Fibroblast of the aortic adventitia (primary cell): ENCODE data around the gene IQSEC3. TPM values are rescaled to one million over a fixed set of nuclear protein-coding genes. Genes with fewer than 3 reads are reported as not detected.

Source experiments
- DNase-seq: peaks from one replicate; pipeline ENCODE4 v3.0.0-alpha.2; 2010; ENCODE audit warnings: low read depth
- H3K4me3 ChIP-seq: 2 replicates; pipeline ENCODE4 v1.5.1; 2011; ENCODE audit warnings: low read depth, mild to moderate bottlenecking, control low read depth, low read length, moderate library complexity
- total RNA-seq: library from RNA; depleted of rRNA; stranded (reverse); fragments of >200 nt; gene quantifications from 2 replicates; pipeline ENCODE4 v1.2.3, GENCODE V29; 2012; ENCODE audit warnings: low replicate concordance
- TF ChIP-seq, protein P1 (sequence below): IDR thresholded peaks from 2 replicates; pipeline ENCODE4 v1.5.1; 2011; ENCODE audit warnings: mild to moderate bottlenecking, low read length, control low read depth, inconsistent platforms; ENCODE audit not compliant: insufficient read depth

Gene IQSEC3
- total RNA-seq, 1 donor = not detected

DNA sequence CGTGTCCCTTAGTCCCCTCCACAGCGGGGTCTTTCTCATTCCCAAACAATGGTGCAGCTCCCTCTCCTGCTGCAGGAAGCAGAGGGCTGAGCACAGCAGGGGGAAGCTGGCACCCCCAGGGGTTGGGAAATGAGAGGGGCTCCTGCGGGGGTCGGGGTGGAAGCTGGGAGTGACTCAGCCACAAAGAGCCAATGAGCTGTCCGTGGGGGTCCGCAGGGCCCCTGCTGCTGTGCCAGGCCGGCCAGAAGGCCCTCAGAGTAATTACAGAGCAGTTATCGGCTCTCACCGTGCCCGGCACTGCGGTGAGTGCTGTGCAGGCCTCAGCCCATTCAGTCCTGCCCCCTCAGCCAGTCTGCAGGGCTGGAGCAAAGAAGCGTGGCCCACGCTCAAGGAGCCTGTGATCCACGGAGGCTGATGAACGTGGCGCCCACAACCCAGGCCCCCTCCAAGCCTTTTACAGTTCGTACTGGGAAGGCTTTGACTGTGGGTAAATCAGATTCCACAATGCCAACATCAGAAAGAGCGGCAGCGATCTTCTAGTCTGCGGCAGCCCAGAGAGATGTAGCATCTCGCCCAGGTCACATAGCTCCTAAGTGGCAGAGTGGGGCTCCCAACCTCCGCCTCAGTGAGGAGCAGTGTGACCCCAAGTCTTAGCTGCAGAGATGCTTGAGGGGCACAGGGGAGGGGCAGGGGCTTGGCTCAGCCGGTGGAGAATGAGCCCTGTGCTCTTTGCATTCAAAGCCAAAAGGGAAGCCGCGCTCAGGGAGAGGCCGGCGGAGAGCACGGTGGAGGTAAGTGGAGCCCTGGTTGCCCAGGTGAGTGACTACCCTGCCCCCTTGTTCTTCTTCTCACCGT lies 104.0 kb downstream of the IQSEC3 start:
- TF ChIP-seq, protein P1, sequence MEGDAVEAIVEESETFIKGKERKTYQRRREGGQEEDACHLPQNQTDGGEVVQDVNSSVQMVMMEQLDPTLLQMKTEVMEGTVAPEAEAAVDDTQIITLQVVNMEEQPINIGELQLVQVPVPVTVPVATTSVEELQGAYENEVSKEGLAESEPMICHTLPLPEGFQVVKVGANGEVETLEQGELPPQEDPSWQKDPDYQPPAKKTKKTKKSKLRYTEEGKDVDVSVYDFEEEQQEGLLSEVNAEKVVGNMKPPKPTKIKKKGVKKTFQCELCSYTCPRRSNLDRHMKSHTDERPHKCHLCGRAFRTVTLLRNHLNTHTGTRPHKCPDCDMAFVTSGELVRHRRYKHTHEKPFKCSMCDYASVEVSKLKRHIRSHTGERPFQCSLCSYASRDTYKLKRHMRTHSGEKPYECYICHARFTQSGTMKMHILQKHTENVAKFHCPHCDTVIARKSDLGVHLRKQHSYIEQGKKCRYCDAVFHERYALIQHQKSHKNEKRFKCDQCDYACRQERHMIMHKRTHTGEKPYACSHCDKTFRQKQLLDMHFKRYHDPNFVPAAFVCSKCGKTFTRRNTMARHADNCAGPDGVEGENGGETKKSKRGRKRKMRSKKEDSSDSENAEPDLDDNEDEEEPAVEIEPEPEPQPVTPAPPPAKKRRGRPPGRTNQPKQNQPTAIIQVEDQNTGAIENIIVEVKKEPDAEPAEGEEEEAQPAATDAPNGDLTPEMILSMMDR = no peak
- no peak overlapping the region for H3K4me3 ChIP-seq
- no peak for DNase-seq

DNA sequence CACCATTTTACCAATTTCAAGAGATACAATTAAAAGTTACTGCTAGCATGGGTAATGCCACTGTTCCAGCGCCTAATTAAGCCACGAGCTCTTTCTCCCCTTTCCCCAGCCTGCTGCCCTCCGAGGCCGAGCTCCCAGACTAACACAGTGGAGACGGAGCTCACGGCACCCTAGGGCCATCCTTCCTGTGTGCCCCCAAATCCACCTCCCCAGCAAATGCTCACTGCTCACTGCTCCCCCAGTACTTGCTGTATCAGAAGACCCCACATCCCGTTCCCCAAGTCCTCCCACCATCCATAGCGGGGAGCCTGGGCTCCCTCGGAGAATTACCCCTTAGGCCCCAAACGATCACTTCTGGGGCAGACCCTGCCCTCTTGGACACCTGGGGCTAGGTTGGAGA lies 104.7 kb downstream of the IQSEC3 start:
- TF ChIP-seq, protein P1 = no peak
- DNase-seq = no peak
- H3K4me3 ChIP-seq = no peak overlapping the region

DNA sequence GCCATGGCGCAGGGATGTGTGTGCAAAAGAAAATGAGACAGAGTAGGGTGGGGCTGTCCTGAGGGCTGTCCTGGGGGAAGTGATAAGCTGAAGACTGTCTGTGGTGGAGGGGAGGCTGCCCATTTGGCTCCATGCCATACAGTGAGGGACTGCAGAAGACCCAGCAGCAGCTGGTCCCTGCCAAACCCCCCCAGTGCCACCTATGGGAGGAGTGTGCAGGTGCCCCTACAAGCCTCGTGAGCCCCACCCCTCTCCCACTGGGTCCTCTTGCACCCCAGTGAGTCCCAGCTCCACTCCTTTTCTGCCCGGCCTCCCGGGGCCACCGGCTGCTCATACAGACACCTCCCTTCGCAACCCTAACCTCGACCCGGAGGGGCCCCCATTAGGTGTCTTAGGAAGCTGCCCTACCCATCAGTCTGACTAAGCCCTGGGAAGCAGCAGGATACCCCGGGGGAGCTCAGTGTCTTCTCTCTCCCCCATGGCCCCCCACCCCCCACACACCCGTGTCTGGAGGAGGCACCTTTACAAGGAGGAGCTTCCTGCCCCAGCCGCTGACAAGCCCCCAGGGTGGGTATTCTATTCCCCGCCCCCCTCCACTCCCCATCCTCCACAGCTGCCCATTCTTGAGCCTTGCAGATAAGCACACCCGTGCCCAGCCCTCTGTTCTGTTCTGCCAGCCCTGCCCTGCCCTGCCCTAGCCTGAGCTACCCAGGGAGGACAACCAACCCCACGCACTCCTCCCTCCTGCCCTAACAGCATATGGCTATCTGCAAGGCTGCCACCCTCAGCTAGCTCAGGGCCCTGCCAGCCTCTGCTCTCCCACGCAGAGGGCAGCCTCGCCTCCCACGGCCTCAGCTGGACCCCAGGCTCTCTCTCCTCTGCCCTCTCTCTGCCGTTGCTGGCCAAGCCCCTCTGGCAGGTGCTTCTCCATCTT lies 105.4 kb downstream of the IQSEC3 start:
- TF ChIP-seq, protein P1 = no peak
- no peak overlapping the region for H3K4me3 ChIP-seq
- no peak for DNase-seq

DNA sequence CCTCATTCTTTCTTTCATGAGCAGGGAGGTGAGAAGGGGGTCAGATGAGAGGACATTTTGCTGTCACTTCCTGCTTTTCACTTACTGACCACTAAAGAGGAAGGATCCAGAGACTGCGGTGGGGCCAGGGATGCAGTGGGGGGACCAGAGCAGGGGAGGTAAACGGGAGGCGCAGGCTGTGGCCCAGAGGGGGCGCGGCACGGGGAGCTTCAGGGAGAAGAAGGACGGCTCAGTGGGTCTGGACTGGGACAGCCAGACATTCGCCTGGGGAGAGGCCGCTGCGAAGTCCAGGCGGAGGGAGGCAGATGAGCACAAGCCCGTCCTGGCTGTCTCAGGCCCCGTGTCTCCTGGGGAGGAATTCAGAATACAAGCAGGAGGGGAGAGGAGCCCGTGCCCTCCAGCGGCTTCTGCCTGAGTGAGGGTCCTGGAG lies 106.2 kb downstream of the IQSEC3 start:
- no peak overlapping the region for H3K4me3 ChIP-seq
- TF ChIP-seq, protein P1 = no peak
- DNase-seq = no peak

DNA sequence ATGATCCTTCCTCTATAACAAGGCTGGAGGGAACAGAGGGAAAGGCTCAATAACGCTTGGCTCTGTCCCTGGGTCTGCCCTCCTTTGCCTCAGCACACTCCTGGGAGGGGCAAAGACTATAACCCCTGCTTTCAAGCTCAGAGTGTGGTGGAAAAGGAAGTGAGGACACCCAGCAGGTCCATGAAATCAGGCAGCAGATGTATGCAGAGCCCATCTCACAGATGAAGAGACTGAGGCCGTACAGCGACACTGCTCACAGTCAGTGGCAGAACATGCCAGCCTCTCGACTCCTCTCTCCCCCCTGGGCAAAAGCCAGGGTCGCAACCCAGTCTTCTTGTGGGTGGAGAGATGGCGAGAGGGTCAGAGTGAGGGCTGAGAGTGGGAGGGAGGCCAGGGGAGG lies 107.6 kb downstream of the IQSEC3 start:
- DNase-seq = no peak
- TF ChIP-seq, protein P1 = no peak
- no peak overlapping the region for H3K4me3 ChIP-seq

DNA sequence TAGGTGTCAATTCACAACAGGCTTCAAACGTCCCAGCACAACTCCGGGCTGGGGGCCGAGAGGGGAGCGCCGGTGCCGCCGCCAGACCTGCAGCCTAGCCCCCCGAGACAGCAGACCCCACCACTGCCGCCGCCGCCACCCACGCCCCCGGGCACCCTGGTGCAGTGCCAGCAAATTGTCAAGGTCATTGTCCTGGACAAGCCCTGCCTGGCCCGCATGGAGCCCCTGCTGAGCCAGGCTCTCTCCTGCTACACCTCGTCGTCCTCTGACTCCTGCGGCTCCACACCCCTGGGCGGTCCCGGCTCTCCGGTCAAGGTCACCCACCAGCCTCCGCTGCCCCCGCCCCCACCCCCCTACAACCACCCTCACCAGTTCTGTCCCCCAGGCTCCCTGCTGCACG lies 108.0 kb downstream of the IQSEC3 start:
- TF ChIP-seq, protein P1 = no peak
- no peak for DNase-seq
- H3K4me3 ChIP-seq = no peak overlapping the region
